ENCODE data around the gene THSD4. TPM values are rescaled to one million over a fixed set of nuclear protein-coding genes. Genes with fewer than 3 reads are reported as not detected.

THSD4 gene
- polyA plus RNA-seq, 1 experiment, result 18.8 TPM

GRCh38 chr15:71567173-71567572, 451.9 kb downstream of the THSD4 start:
- H3K27me3 ChIP-seq (ENCODE audit: control insufficient read depth, insufficient read depth, low read length), result no peaks in the 10 kb centered on the region
- no peak for DNase-seq (ENCODE audit: low read depth)
- ChIA-PET CTCF (interaction anchor here (0.9 to 1.1 kb wide), 3 partner anchors 8 to 164 kb away, joined by 3 to 4 read pairs (median 3); no protein-coding TSS in a partner anchor), POLR2A (no interaction called here)
- TF ChIP-seq CTCF (IDR thresholded peaks at IDR 0.05; ENCODE audit: insufficient read depth, low read depth, low read length), result no peak
- no peak overlapping the region for H3K4me3 ChIP-seq (ENCODE audit: low read depth, low read length)
- H3K36me3 ChIP-seq (ENCODE audit: control insufficient read depth, insufficient read depth, low read length), result no peaks in the 10 kb centered on the region

- CTCF ChIA-PET, result interaction anchor here (1.1 kb wide), 1 partner anchor 163 kb away, joined by 4 read pairs; no protein-coding TSS in a partner anchor
- no peak for TF ChIP-seq CTCF (IDR thresholded peaks at IDR 0.05; ENCODE audit: insufficient read depth, low read depth, low read length)
- H3K27me3 ChIP-seq (ENCODE audit: control insufficient read depth, insufficient read depth, low read length), result no peaks in the 10 kb centered on the region
Measured at GRCh38 chr15:71568227-71568626, 453.0 kb downstream of the THSD4 start.

GRCh38 chr15:71570736-71571135, 455.5 kb downstream of the THSD4 start:
- no peak for DNase-seq (ENCODE audit: low read depth)
- ChIA-PET POLR2A (no interaction called here), CTCF (no interaction called here)
- H3K27me3 ChIP-seq (ENCODE audit: control insufficient read depth, insufficient read depth, low read length), result no peaks in the 10 kb centered on the region
- no peaks in the 10 kb centered on the region for H3K36me3 ChIP-seq (ENCODE audit: control insufficient read depth, insufficient read depth, low read length)
- no peak for TF ChIP-seq CTCF (IDR thresholded peaks at IDR 0.05; ENCODE audit: insufficient read depth, low read depth, low read length)
- H3K4me3 ChIP-seq (ENCODE audit: low read depth, low read length), result no peak overlapping the region

More at GRCh38 chr15:71568227-71568626, 453.0 kb downstream of the THSD4 start:
- H3K4me3 ChIP-seq (ENCODE audit: low read depth, low read length), result no peak overlapping the region
- H3K36me3 ChIP-seq (ENCODE audit: control insufficient read depth, insufficient read depth, low read length), result no peaks in the 10 kb centered on the region
- POLR2A ChIA-PET, result no interaction called here
- no peak for DNase-seq (ENCODE audit: low read depth)

- H3K27me3 ChIP-seq (ENCODE audit: control insufficient read depth, insufficient read depth, low read length), result no peaks in the 10 kb centered on the region
- DNase-seq (ENCODE audit: low read depth), result no peak
- H3K4me3 ChIP-seq (ENCODE audit: low read depth, low read length), result no peak overlapping the region
- TF ChIP-seq CTCF (IDR thresholded peaks at IDR 0.05; ENCODE audit: insufficient read depth, low read depth, low read length), result no peak
- no peaks in the 10 kb centered on the region for H3K36me3 ChIP-seq (ENCODE audit: control insufficient read depth, insufficient read depth, low read length)
- CTCF ChIA-PET, result interaction anchor here (0.9 to 5.0 kb wide), 3 partner anchors 10 to 172 kb away, joined by 3 to 60 read pairs (median 4); no protein-coding TSS in a partner anchor
- POLR2A ChIA-PET, result no interaction called here
Measured at GRCh38 chr15:71571641-71572040, 456.4 kb downstream of the THSD4 start.

- no peak for DNase-seq (ENCODE audit: low read depth)
- CTCF ChIA-PET, result interaction anchor here (1.1 to 5.0 kb wide), 4 partner anchors 11 to 158 kb away, joined by 4 to 60 read pairs (median 6); no protein-coding TSS in a partner anchor
- Histone ChIP-seq H3K27me3 (ENCODE audit: control insufficient read depth, insufficient read depth, low read length) (no peaks in the 10 kb centered on the region), H3K36me3 (ENCODE audit: control insufficient read depth, insufficient read depth, low read length) (no peaks in the 10 kb centered on the region), H3K4me3 (ENCODE audit: low read depth, low read length) (no peak overlapping the region)
- POLR2A ChIA-PET, result no interaction called here
- TF ChIP-seq CTCF (IDR thresholded peaks at IDR 0.05; ENCODE audit: insufficient read depth, low read depth, low read length), result no peak
Measured at GRCh38 chr15:71572452-71573053, 457.3 kb downstream of the THSD4 start.

Data from BJ (cell line).